HepG2 (cell line): ENCODE data around the gene MYADML2. TPM values are rescaled to one million over a fixed set of nuclear protein-coding genes. Genes with fewer than 3 reads are reported as not detected.

ENCODE experiments used
- ATAC-seq: fragments of 200-7000 bp; cut with Tn5 transposase; 3 replicates; pipeline ENCODE4 v1.9.1; 2020; ENCODE audit warnings: mild to moderate bottlenecking, moderate library complexity
- BruUV-seq: library from RNA; stranded (reverse); fragments of 400-500 nt; replicated peaks from 2 replicates; lab custom pipeline; 2021; lab: Mats Ljungman, UMichigan
- CTCF ChIA-PET: fragments of 300-600 bp; formaldehyde crosslinking; extraction: SDS; loops from one replicate; lab custom pipeline; 2021; ENCODE audit warnings: low total read pairs, inconsistent platforms, low intra/inter-chr PET ratio; lab: Yijun Ruan, JAX
- POLR2A ChIA-PET: fragments of 350-600 bp; sonication (Branson Sonifier 250); formaldehyde crosslinking; loops from one replicate; lab custom pipeline; 2020; ENCODE audit warnings: antibody characterized with exemption, inconsistent platforms; lab: Yijun Ruan, JAX
- DNase-seq: peaks from one replicate; pipeline ENCODE4 v3.0.0-alpha.2; 2015; ENCODE audit warnings: low spot score
- FAIRE-seq: peaks from 3 replicates; lab custom pipeline; 2011; peaks lifted over from hg19 to GRCh38; lab: Jason Lieb, UNC
- H2AFZ ChIP-seq: one replicate; pipeline ENCODE4 v1.6.1; 2011; ENCODE audit warnings: low read length, inconsistent platforms
- H3K27ac ChIP-seq: fragments of 300-600 bp; 3 replicates; pipeline ENCODE4 v1.8.0; 2011; ENCODE audit warnings: mixed run types, mild to moderate bottlenecking, mixed read lengths, low read length, inconsistent platforms; ENCODE audit not compliant: insufficient read depth; ENCODE audit errors: extremely low read length
- H3K27me3 ChIP-seq, 2 experiments: fragments of 200-600 bp in 1 of 2; 2 replicates in 1 of 2; 3 replicates in 1 of 2; pipeline versions ENCODE4 v1.6.0 to v1.8.0; 2011; ENCODE audit warnings: low read length in 2 of 2, mild to moderate bottlenecking in 2 of 2, moderate library complexity in 2 of 2, inconsistent platforms in 1 of 2; ENCODE audit not compliant: insufficient read depth in 2 of 2, control insufficient read depth in 1 of 2
- H3K36me3 ChIP-seq, 2 experiments: fragments of 200-600 bp in 1 of 2; replicated peaks in 1 of 2; 2 replicates in 1 of 2; 3 replicates in 1 of 2; pipeline versions ENCODE4 v1.5.1 to v1.8.0; 2011; ENCODE audit warnings: low read length in 2 of 2, inconsistent platforms in 1 of 2; ENCODE audit not compliant: insufficient read depth in 2 of 2, control insufficient read depth in 1 of 2
- H3K4me1 ChIP-seq: 2 replicates; pipeline ENCODE4 v1.5.1; 2012; ENCODE audit warnings: low read length, inconsistent platforms; ENCODE audit not compliant: insufficient read depth
- H3K4me2 ChIP-seq: 2 replicates; pipeline ENCODE4 v1.6.0; 2011; ENCODE audit warnings: low read depth, low read length, inconsistent platforms
- H3K4me3 ChIP-seq, 3 experiments: fragments of 200-600 bp in 1 of 3; sonication (generic), shearing (Covaris generic) in 1 of 3; replicated peaks in 1 of 3; 2 replicates each; pipeline ENCODE4 v1.5.1; 2011 to 2016; ENCODE audit warnings: low read length in 3 of 3, inconsistent platforms in 2 of 3, low read depth in 2 of 3, mild to moderate bottlenecking in 2 of 3, control low read depth in 1 of 3, mixed read lengths in 1 of 3; ENCODE audit not compliant: insufficient read depth in 1 of 3
- H3K79me2 ChIP-seq: one replicate; pipeline ENCODE4 v1.6.1; 2011; ENCODE audit warnings: low read length, inconsistent platforms; ENCODE audit not compliant: insufficient read depth
- H3K9ac ChIP-seq: 2 replicates; pipeline ENCODE4 v1.6.0; 2011; ENCODE audit warnings: mild to moderate bottlenecking, low read depth, low read length, inconsistent platforms; ENCODE audit not compliant: insufficient read depth
- H3K9me3 ChIP-seq: 2 replicates; pipeline ENCODE4 v1.5.1; 2012; ENCODE audit warnings: mild to moderate bottlenecking, low read length
- H4K20me1 ChIP-seq: 2 replicates; pipeline ENCODE4 v1.6.0; 2011; ENCODE audit warnings: inconsistent platforms, mild to moderate bottlenecking, low read length, moderate library complexity; ENCODE audit not compliant: insufficient read depth
- ARNT ChIP-seq: fragments of 450-650 bp; IDR thresholded peaks from 2 replicates; pipeline ENCODE4 v1.6.1; 2017
- EEA1 ChIP-seq: sonication (generic); formaldehyde crosslinking; IDR thresholded peaks from 2 replicates; pipeline ENCODE4 v1.5.1; 2020; ENCODE audit warnings: mild to moderate bottlenecking, missing genetic modification reagents, borderline replicate concordance
- GZF1 ChIP-seq: sonication (generic); formaldehyde crosslinking; IDR thresholded peaks from 2 replicates; pipeline ENCODE4 v1.5.1; 2020; ENCODE audit warnings: mild to moderate bottlenecking, missing genetic modification reagents
- HNRNPH1 ChIP-seq: fragments of 200-400 bp; formaldehyde crosslinking; optimal IDR thresholded peaks from 2 replicates; pipeline ENCODE3; 2017; ENCODE audit warnings: mild to moderate bottlenecking, low read depth, low read length
- KDM1A ChIP-seq: IDR thresholded peaks from 2 replicates; pipeline ENCODE4 v1.6.1; 2016; ENCODE audit warnings: missing compliant biosample characterization
- SNRNP70 ChIP-seq: fragments of 200-400 bp; formaldehyde crosslinking; IDR thresholded peaks from 2 replicates; pipeline ENCODE4 v1.6.1; 2017; ENCODE audit warnings: mild to moderate bottlenecking, low read depth, low read length, moderate library complexity
- ZNF335 ChIP-seq: sonication (generic); formaldehyde crosslinking; IDR thresholded peaks from 2 replicates; pipeline ENCODE4 v1.4.0; 2020; ENCODE audit warnings: missing genetic modification reagents
- ZNF34 ChIP-seq: sonication (generic); formaldehyde crosslinking; IDR thresholded peaks from 2 replicates; pipeline ENCODE4 v1.4.0; 2020; ENCODE audit warnings: mild to moderate bottlenecking, missing genetic modification reagents, borderline replicate concordance
- ZNF451 ChIP-seq: sonication (generic); formaldehyde crosslinking; IDR thresholded peaks from 2 replicates; pipeline ENCODE4 v1.5.0; 2020; ENCODE audit warnings: mild to moderate bottlenecking, missing genetic modification reagents
- ZNF678 ChIP-seq: sonication (generic); formaldehyde crosslinking; IDR thresholded peaks from 2 replicates; pipeline ENCODE4 v1.4.0; 2020; ENCODE audit warnings: mild to moderate bottlenecking, missing genetic modification reagents
- WGBS: methylation state at CpG from one replicate; pipeline ENCODE4 v1.1.6; 2017; ENCODE audit warnings: low lambda C conversion rate; 5-methylcytosine and 5-hydroxymethylcytosine counted together
- in situ Hi-C: cut with HindIII; loops from 2 replicates; pipeline ENCODE4 v1.10.0; 2017; ENCODE audit warnings: low pct_unique_long_range_greater_than_20kb; ENCODE audit not compliant: extremely low pct_ligation_motif_present
- intact Hi-C: fragments of 100-400 bp; cut with micrococcal nuclease; formaldehyde crosslinking; loops from one replicate; pipeline ENCODE4 v1.10.0; 2022; ENCODE audit not compliant: unreplicated experiment
- polyA plus RNA-seq, 8 experiments: library from polyadenylated mRNA; depleted of rRNA in 3 of 8; stranded (reverse) in 7 of 8; unstranded in 1 of 8; fragments of >200 nt; fragmentation: Illumina TruSeq in 4 of 8; extraction: Trizol in 4 of 8; gene quantifications; 2 replicates each; pipeline versions ENCODE4 v1.2.1 to v1.2.3, GENCODE V29; 2011 to 2016; ENCODE audit warnings: low read depth in 4 of 8, missing spikeins in 1 of 8, mixed read lengths in 1 of 8; ENCODE audit not compliant: insufficient read depth in 1 of 8
- total RNA-seq, 5 experiments: library from RNA; depleted of rRNA; stranded (reverse); fragments of >200 nt; fragmentation: Illumina TruSeq; extraction: Trizol; gene quantifications; 2 replicates each; pipeline ENCODE4 v1.2.3, GENCODE V29; 2016; ENCODE audit warnings: low read depth in 1 of 5
- TF ChIP-seq, protein P1 (sequence below): sonication (generic); formaldehyde crosslinking; IDR thresholded peaks from 2 replicates; pipeline ENCODE4 v1.4.0; 2020; ENCODE audit warnings: mild to moderate bottlenecking, missing genetic modification reagents, borderline replicate concordance
- TF ChIP-seq, protein P2 (sequence below): IDR thresholded peaks from 2 replicates; pipeline ENCODE4 v1.6.1; 2018; ENCODE audit warnings: missing genetic modification reagents, mild to moderate bottlenecking, missing compliant biosample characterization
- TF ChIP-seq, protein P3 (sequence below): sonication (generic); formaldehyde crosslinking; IDR thresholded peaks from 2 replicates; pipeline ENCODE4 v1.9.0; 2021; ENCODE audit warnings: missing genetic modification reagents, borderline replicate concordance
- TF ChIP-seq, protein P4 (sequence below): IDR thresholded peaks from 2 replicates; pipeline ENCODE4 v1.6.1; 2016; ENCODE audit warnings: control low read depth

Gene MYADML2
- total and polyA plus RNA-seq, 2 of the 13 experiments (the other 11 are each of a cell fraction or from before 2014, with no cell fraction given): not detected

DNA sequence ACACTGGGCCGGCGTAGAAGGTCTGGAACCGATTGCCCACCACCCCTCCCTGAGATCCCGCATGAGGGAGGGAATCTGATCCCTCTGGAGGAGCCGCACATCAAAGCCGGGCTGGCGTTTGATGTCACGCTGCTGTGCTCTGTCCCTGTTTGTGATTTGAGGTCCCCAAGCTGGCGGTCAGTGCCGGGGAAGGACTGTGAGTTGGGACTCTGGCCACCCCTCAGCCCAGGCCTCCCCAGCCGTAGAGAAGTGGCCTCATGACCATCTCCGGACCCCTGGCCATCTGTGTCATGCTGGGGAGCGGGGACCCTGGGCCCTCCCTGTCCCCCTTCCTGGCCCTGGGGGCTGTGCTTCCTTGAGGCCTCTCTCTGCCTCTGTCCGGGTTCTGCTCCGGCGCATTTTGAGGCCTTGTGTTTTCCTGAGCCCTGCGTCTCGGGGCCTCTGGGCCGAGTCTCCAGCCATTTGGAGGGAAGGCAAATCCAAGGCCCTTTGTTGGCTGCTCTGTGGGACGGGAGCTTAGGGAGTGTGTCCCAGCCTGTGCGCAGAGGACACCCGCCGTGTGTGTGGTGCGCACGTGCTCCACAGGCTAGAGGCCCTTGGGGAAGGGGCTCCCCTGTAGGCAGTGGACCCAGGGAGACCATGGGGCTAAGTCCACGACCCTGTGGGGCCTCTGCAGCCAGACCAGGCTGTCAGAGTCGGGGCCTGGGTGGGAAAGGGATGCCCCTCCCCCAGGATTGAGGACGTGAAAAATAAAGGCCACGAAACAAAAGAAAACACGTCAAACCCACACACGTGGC lies 45.5 kb upstream of the MYADML2 start (continued):
- TF ChIP-seq, protein P1, sequence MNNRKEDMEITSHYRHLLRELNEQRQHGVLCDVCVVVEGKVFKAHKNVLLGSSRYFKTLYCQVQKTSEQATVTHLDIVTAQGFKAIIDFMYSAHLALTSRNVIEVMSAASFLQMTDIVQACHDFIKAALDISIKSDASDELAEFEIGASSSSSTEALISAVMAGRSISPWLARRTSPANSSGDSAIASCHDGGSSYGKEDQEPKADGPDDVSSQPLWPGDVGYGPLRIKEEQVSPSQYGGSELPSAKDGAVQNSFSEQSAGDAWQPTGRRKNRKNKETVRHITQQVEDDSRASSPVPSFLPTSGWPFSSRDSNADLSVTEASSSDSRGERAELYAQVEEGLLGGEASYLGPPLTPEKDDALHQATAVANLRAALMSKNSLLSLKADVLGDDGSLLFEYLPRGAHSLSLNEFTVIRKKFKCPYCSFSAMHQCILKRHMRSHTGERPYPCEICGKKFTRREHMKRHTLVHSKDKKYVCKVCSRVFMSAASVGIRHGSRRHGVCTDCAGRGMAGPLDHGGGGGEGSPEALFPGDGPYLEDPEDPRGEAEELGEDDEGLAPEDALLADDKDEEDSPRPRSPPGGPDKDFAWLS (CRISPR knock-in tag): no peak; the same call in 1 of the 2 replicates
- TF ChIP-seq GZF1 (CRISPR knock-in tag) (peak; percentile 94), ZNF451 (peak; percentile 95), HNRNPH1 (peak; percentile 81)
- TF ChIP-seq, all 625 proteins: peak for 471

DNA sequence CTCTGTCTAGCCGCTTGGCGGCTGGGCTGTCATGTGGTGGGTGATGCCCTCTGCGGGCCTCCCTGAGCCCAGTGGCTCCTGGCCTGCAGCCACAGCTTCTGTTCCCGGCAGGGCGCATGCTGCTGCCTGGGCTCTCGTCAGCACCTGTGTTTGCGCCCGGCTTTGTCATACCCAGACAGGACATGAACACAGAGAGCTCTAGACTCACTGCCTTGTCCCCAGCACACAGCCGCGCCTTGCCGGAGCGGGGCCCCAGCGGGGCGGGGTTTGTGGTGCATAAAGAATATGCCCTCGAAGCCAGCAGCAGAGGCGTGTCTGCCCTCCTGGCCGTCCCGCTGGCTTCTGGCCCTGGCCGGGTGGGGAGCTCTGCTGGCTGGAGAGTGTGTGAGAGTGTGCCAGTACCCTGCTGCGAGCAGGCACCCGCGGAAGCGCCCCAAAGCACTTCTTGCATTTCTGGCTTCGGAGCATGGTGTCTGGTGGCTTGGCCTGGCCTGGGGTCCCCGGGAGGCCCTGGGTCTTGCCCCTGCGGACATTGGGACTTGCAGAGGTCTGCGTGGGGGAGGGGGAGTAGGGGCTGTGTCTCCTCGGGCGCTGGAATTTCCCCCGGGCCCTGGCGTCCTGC lies 44.8 kb upstream of the MYADML2 start:
- Histone ChIP-seq H3K27ac (peak overlapping the region; percentile 97), H3K79me2 (peaks cover 46% of the 10 kb centered on the region), H3K4me2 (peak overlapping the region; percentile 89), H3K27me3 (no peaks in the 10 kb centered on the region), H2AFZ (no peak overlapping the region), H3K4me3 (peak overlapping the region; percentile 29 to 69 (median 44)), H3K9me3 (no peaks in the 10 kb centered on the region), H4K20me1 (no peaks in the 10 kb centered on the region), H3K36me3 (peaks cover 5 to 15% of the 10 kb centered on the region in 2 experiments; a peak in 4 of 5 replicates), H3K9ac (peak overlapping the region; percentile 89), H3K4me1 (peaks cover 70% of the 10 kb centered on the region)
- ChIA-PET CTCF (interaction anchor here (1.4 to 2.7 kb wide), 4 partner anchors 9 to 32 kb away, joined by 3 to 33 read pairs (median 4); partner anchors contain the start of gene NOTUM), POLR2A (interaction anchor here (0.7 to 16.1 kb wide), 26 partner anchors 9 to 289 kb away, joined by 3 to 470 read pairs (median 7); partner anchors contain the start of genes ALYREF, ANAPC11, ASPSCR1 and CENPX)
- in situ Hi-C loops (no loop called here), intact Hi-C loops (loop anchor here (1.0 kb wide), 4 partner anchors 9 to 46 kb away; partner anchors contain the start of genes ASPSCR1 and DCXR)
- DNase-seq: peak; percentile 98
- WGBS: 0% methylated on average over 15 of the region's 31 CpGs
- peak; percentile 81 for FAIRE-seq
- ATAC-seq: peak; percentile 66
- no TSS peak for BruUV-seq
- TF ChIP-seq, protein P2, sequence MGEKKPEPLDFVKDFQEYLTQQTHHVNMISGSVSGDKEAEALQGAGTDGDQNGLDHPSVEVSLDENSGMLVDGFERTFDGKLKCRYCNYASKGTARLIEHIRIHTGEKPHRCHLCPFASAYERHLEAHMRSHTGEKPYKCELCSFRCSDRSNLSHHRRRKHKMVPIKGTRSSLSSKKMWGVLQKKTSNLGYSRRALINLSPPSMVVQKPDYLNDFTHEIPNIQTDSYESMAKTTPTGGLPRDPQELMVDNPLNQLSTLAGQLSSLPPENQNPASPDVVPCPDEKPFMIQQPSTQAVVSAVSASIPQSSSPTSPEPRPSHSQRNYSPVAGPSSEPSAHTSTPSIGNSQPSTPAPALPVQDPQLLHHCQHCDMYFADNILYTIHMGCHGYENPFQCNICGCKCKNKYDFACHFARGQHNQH (CRISPR knock-in tag): peak; percentile 88
- TF ChIP-seq, protein P3, sequence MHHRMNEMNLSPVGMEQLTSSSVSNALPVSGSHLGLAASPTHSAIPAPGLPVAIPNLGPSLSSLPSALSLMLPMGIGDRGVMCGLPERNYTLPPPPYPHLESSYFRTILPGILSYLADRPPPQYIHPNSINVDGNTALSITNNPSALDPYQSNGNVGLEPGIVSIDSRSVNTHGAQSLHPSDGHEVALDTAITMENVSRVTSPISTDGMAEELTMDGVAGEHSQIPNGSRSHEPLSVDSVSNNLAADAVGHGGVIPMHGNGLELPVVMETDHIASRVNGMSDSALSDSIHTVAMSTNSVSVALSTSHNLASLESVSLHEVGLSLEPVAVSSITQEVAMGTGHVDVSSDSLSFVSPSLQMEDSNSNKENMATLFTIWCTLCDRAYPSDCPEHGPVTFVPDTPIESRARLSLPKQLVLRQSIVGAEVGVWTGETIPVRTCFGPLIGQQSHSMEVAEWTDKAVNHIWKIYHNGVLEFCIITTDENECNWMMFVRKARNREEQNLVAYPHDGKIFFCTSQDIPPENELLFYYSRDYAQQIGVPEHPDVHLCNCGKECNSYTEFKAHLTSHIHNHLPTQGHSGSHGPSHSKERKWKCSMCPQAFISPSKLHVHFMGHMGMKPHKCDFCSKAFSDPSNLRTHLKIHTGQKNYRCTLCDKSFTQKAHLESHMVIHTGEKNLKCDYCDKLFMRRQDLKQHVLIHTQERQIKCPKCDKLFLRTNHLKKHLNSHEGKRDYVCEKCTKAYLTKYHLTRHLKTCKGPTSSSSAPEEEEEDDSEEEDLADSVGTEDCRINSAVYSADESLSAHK: no peak; the same call in none of the 2 replicates
- TF ChIP-seq ZNF34 (CRISPR knock-in tag) (peak; percentile 78; the same call in 1 of the 2 replicates), SNRNP70 (no peak), ARNT (no peak), ZNF678 (no peak; the same call in none of the 2 replicates), KDM1A (CRISPR knock-in tag) (peak; percentile 80; the same call in 1 of the 2 replicates), ZNF335 (CRISPR knock-in tag) (peak; percentile 87), EEA1 (CRISPR knock-in tag) (0 out of 2 replicates have a peak, but pooled peaks have one; percentile 4)
- TF ChIP-seq, protein P4, sequence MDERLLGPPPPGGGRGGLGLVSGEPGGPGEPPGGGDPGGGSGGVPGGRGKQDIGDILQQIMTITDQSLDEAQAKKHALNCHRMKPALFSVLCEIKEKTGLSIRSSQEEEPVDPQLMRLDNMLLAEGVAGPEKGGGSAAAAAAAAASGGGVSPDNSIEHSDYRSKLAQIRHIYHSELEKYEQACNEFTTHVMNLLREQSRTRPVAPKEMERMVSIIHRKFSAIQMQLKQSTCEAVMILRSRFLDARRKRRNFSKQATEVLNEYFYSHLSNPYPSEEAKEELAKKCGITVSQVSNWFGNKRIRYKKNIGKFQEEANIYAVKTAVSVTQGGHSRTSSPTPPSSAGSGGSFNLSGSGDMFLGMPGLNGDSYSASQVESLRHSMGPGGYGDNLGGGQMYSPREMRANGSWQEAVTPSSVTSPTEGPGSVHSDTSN (CRISPR knock-in tag): no peak
